K562 (cell line): ENCODE data around the gene ASIC3. TPM values are rescaled to one million over a fixed set of nuclear protein-coding genes. Genes with fewer than 3 reads are reported as not detected.

Experiments used
- BCL6 ChIP-seq: fragments of 250-450 bp; sonication (Bioruptor Pico); IDR thresholded peaks from 2 replicates; pipeline ENCODE4 v1.4.0; 2020
- EZH2 ChIP-seq: IDR thresholded peaks from 2 replicates; pipeline ENCODE4 v1.6.1; 2012; ENCODE audit warnings: low read depth, mild to moderate bottlenecking, inconsistent platforms, low read length, borderline replicate concordance
- FOXP1 ChIP-seq: sonication (generic); formaldehyde crosslinking; IDR thresholded peaks from 2 replicates; pipeline ENCODE4 v1.8.0; 2022; ENCODE audit warnings: mild to moderate bottlenecking, missing genetic modification reagents
- MCM7 ChIP-seq, 2 experiments: fragments of 450-650 bp; IDR thresholded peaks; 2 replicates each; pipeline ENCODE4 v1.6.1; 2016 to 2018
- NFE2L1 ChIP-seq: fragments of 450-650 bp; IDR thresholded peaks from 2 replicates; pipeline ENCODE4 v1.6.1; 2016; ENCODE audit warnings: missing genetic modification characterization, low read depth, mild to moderate bottlenecking, missing compliant biosample characterization, moderate library complexity, borderline replicate concordance
- NR4A1 ChIP-seq, 2 experiments: fragments of 250-450 bp in 1 of 2; fragments of 450-650 bp in 1 of 2; sonication (Bioruptor Pico) in 1 of 2; IDR thresholded peaks; 2 replicates each; pipeline versions ENCODE4 v1.4.0 to v1.6.1; 2016 to 2020; ENCODE audit warnings: mild to moderate bottlenecking in 2 of 2, missing compliant biosample characterization in 1 of 2, missing genetic modification characterization in 1 of 2, moderate library complexity in 1 of 2
- POLR3G ChIP-seq: IDR thresholded peaks from 2 replicates; pipeline ENCODE4 v1.6.1; 2011; ENCODE audit not compliant: insufficient read length, insufficient replicate concordance; ENCODE audit errors: extremely low read depth
- SAFB ChIP-seq: fragments of 200-400 bp; formaldehyde crosslinking; IDR thresholded peaks from 2 replicates; pipeline ENCODE4 v1.6.1; 2017; ENCODE audit warnings: low read depth, low read length, borderline replicate concordance
- THRAP3 ChIP-seq: fragments of 450-650 bp; IDR thresholded peaks from 2 replicates; pipeline ENCODE4 v1.6.1; 2016; ENCODE audit warnings: mild to moderate bottlenecking, inconsistent platforms, borderline replicate concordance
- TRIM28 ChIP-seq: fragments of 450-650 bp; IDR thresholded peaks from 2 replicates; pipeline ENCODE4 v1.6.1; 2017
- ZNF184 ChIP-seq: sonication (generic); formaldehyde crosslinking; IDR thresholded peaks from 2 replicates; pipeline ENCODE4 v1.5.0; 2020; ENCODE audit warnings: missing genetic modification reagents
- ZNF212 ChIP-seq: fragments of 450-650 bp; formaldehyde crosslinking; IDR thresholded peaks from 2 replicates; pipeline ENCODE4 v1.4.0; 2020; ENCODE audit warnings: mild to moderate bottlenecking
- ZNF239 ChIP-seq: fragments of 250-450 bp; sonication (Bioruptor Pico); IDR thresholded peaks from 2 replicates; pipeline ENCODE4 v1.4.0; 2020; ENCODE audit warnings: mild to moderate bottlenecking
- ZNF41 ChIP-seq: fragments of 250-450 bp; sonication (Bioruptor Pico); conservative IDR thresholded peaks from 2 replicates; pipeline ENCODE4 v1.4.0; 2020; ENCODE audit warnings: mild to moderate bottlenecking
- ZNF436 ChIP-seq: fragments of 250-450, 450-650 bp; sonication (Bioruptor Pico); formaldehyde crosslinking; IDR thresholded peaks from 2 replicates; pipeline ENCODE4 v1.7.0; 2020; ENCODE audit warnings: mild to moderate bottlenecking
- polyA plus RNA-seq, 8 experiments: library from polyadenylated mRNA; depleted of rRNA in 4 of 8; stranded (reverse) in 5 of 8; unstranded in 3 of 8; fragments of >200 nt; fragmentation: Nextera tagmentation in 2 of 8; fragmentation: Illumina TruSeq in 1 of 8; extraction: Ambion mirVana in 2 of 8; extraction: Trizol in 1 of 8; gene quantifications; 2 replicates each; pipeline versions ENCODE4 v1.2.1 to v1.2.3, GENCODE V29; 2011 to 2014; ENCODE audit warnings: inconsistent platforms in 1 of 8, missing spikeins in 1 of 8
- total RNA-seq, 7 experiments: library from RNA; depleted of rRNA in 6 of 7; stranded (reverse); fragments of >200 nt in 6 of 7; fragmentation: Illumina TruSeq in 2 of 7; extraction: Trizol in 2 of 7; gene quantifications; 2 replicates each; pipeline versions ENCODE4 v1.2.1 to v1.2.3, GENCODE V29; 2011 to 2021; ENCODE audit warnings: low replicate concordance in 1 of 7
- TF ChIP-seq, protein P1 (sequence below): IDR thresholded peaks from 2 replicates; pipeline ENCODE4 v1.6.1; 2012; ENCODE audit warnings: low read depth, low read length, improper control_type of control experiment, borderline replicate concordance
- TF ChIP-seq, protein P2 (sequence below): fragments of 200-800 bp; sonication (Bioruptor generic); IDR thresholded peaks from 2 replicates; pipeline ENCODE4 v1.6.1; 2016; ENCODE audit warnings: missing genetic modification characterization, missing compliant biosample characterization
- TF ChIP-seq, protein P3 (sequence below): sonication (generic); formaldehyde crosslinking; IDR thresholded peaks from 2 replicates; pipeline ENCODE4 v1.8.0; 2022; ENCODE audit warnings: mild to moderate bottlenecking, missing genetic modification reagents

ASIC3 gene
- total and polyA plus RNA-seq, 9 of the 15 experiments (the other 6 are each of a cell fraction or from before 2014, with no cell fraction given): 0.11 to 5.0 (median 0.87) TPM

DNA sequence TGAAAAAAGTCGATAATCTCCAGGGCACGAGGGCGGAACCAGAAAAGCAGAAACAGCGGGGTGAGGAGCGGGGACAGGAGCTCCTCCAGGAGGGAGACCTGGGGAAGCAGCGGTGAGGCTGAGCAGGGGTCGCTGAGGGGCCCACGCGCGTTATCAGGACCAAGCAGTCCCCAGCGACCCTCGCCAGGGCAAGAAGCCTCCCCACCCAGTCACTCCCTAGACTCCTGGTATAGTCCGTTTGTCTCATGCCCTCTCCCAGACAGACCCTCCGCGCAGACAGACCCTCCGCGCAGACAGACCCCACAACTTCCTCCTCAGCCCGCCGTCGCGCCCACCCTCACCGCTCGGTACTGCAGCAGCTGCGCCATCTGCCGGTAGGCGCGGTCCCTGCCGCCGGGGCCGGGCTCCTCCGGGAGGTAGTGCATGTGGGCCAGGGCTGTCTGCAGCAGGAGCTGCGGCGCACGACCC lies 30.3 kb upstream of the ASIC3 start (continued):
- TF ChIP-seq, protein P1, sequence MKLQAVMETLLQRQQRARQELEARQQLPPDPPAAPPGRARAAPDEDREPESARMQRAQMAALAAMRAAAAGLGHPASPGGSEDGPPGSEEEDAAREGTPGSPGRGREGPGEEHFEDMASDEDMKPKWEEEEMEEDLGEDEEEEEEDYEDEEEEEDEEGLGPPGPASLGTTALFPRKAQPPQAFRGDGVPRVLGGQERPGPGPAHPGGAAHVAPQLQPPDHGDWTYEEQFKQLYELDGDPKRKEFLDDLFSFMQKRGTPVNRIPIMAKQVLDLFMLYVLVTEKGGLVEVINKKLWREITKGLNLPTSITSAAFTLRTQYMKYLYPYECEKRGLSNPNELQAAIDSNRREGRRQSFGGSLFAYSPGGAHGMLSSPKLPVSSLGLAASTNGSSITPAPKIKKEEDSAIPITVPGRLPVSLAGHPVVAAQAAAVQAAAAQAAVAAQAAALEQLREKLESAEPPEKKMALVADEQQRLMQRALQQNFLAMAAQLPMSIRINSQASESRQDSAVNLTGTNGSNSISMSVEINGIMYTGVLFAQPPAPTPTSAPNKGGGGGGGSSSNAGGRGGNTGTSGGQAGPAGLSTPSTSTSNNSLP: no peak
- TF ChIP-seq MCM7 (IDR thresholded peaks at IDR 0.05): no peak
- no peak for TF ChIP-seq SAFB
- no peak for TF ChIP-seq FOXP1
- no peak for TF ChIP-seq NFE2L1 (tag)
- TF ChIP-seq TRIM28: peak; percentile 55; the same call in 1 of the 2 replicates
- TF ChIP-seq, protein P2, sequence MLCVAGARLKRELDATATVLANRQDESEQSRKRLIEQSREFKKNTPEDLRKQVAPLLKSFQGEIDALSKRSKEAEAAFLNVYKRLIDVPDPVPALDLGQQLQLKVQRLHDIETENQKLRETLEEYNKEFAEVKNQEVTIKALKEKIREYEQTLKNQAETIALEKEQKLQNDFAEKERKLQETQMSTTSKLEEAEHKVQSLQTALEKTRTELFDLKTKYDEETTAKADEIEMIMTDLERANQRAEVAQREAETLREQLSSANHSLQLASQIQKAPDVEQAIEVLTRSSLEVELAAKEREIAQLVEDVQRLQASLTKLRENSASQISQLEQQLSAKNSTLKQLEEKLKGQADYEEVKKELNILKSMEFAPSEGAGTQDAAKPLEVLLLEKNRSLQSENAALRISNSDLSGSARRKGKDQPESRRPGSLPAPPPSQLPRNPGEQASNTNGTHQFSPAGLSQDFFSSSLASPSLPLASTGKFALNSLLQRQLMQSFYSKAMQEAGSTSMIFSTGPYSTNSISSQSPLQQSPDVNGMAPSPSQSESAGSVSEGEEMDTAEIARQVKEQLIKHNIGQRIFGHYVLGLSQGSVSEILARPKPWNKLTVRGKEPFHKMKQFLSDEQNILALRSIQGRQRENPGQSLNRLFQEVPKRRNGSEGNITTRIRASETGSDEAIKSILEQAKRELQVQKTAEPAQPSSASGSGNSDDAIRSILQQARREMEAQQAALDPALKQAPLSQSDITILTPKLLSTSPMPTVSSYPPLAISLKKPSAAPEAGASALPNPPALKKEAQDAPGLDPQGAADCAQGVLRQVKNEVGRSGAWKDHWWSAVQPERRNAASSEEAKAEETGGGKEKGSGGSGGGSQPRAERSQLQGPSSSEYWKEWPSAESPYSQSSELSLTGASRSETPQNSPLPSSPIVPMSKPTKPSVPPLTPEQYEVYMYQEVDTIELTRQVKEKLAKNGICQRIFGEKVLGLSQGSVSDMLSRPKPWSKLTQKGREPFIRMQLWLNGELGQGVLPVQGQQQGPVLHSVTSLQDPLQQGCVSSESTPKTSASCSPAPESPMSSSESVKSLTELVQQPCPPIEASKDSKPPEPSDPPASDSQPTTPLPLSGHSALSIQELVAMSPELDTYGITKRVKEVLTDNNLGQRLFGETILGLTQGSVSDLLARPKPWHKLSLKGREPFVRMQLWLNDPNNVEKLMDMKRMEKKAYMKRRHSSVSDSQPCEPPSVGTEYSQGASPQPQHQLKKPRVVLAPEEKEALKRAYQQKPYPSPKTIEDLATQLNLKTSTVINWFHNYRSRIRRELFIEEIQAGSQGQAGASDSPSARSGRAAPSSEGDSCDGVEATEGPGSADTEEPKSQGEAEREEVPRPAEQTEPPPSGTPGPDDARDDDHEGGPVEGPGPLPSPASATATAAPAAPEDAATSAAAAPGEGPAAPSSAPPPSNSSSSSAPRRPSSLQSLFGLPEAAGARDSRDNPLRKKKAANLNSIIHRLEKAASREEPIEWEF (CRISPR knock-in tag): no peak
- no peak for TF ChIP-seq ZNF184 (CRISPR knock-in tag)
- 0 out of 2 replicates have a peak, but pooled peaks have one; percentile 58 for TF ChIP-seq ZNF212
- no peak for TF ChIP-seq ZNF41 (CRISPR knock-in tag)
- TF ChIP-seq BCL6 (CRISPR knock-in tag): no peak
- TF ChIP-seq NR4A1 (CRISPR knock-in tag; IDR thresholded peaks at IDR 0.05): peak; percentile 76; the same call in 1 of the 2 replicates
- no peak for TF ChIP-seq NR4A1 (tag; IDR thresholded peaks at IDR 0.05)
- no peak for TF ChIP-seq EZH2
- TF ChIP-seq ZNF436 (CRISPR knock-in tag): no peak
- no peak for TF ChIP-seq ZNF239 (CRISPR knock-in tag)
- TF ChIP-seq, protein P3, sequence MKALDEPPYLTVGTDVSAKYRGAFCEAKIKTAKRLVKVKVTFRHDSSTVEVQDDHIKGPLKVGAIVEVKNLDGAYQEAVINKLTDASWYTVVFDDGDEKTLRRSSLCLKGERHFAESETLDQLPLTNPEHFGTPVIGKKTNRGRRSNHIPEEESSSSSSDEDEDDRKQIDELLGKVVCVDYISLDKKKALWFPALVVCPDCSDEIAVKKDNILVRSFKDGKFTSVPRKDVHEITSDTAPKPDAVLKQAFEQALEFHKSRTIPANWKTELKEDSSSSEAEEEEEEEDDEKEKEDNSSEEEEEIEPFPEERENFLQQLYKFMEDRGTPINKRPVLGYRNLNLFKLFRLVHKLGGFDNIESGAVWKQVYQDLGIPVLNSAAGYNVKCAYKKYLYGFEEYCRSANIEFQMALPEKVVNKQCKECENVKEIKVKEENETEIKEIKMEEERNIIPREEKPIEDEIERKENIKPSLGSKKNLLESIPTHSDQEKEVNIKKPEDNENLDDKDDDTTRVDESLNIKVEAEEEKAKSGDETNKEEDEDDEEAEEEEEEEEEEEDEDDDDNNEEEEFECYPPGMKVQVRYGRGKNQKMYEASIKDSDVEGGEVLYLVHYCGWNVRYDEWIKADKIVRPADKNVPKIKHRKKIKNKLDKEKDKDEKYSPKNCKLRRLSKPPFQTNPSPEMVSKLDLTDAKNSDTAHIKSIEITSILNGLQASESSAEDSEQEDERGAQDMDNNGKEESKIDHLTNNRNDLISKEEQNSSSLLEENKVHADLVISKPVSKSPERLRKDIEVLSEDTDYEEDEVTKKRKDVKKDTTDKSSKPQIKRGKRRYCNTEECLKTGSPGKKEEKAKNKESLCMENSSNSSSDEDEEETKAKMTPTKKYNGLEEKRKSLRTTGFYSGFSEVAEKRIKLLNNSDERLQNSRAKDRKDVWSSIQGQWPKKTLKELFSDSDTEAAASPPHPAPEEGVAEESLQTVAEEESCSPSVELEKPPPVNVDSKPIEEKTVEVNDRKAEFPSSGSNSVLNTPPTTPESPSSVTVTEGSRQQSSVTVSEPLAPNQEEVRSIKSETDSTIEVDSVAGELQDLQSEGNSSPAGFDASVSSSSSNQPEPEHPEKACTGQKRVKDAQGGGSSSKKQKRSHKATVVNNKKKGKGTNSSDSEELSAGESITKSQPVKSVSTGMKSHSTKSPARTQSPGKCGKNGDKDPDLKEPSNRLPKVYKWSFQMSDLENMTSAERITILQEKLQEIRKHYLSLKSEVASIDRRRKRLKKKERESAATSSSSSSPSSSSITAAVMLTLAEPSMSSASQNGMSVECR (CRISPR knock-in tag): no peak
- TF ChIP-seq THRAP3: no peak
- no peak for TF ChIP-seq POLR3G
